Measurements from ENCODE around the gene ARHGAP18.

ARHGAP18 gene

DNA sequence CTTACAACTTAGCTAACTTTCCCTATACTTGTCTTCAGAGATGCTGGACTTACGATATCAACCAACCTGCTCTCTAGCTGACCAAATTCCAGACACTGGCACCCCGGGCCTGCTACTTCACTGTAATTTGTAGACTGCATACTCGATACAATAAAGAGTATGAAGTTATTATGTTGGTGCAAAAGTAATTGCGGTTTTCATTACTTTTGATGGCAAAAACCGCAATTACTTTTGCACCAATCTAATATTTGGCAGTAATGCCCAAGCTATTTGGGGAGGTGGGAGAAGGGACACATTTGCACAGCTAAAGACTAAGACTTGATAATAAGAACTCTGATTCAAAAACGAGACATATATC, 34.9 kb upstream of the ARHGAP18 start:
- Histone ChIP-seq H3K4me3 (ENCODE audit: low read length) (no peak overlapping the region), H3K36me3 (ENCODE audit: insufficient read depth, low read length) (no peaks in the 10 kb centered on the region), H3K4me2 (ENCODE audit: low read length) (peak overlapping the region; percentile 53), H3K27me3 (ENCODE audit: control insufficient read depth, insufficient read depth, low read length) (no peaks in the 10 kb centered on the region), H3K4me1 (ENCODE audit: control insufficient read depth, insufficient read depth, low read length) (peaks cover 40% of the 10 kb centered on the region), H3K9ac (ENCODE audit: low read depth, low read length) (no peak overlapping the region), H3K9me3 (replicated peaks; ENCODE audit: low read length) (no peaks in the 10 kb centered on the region)

DNA sequence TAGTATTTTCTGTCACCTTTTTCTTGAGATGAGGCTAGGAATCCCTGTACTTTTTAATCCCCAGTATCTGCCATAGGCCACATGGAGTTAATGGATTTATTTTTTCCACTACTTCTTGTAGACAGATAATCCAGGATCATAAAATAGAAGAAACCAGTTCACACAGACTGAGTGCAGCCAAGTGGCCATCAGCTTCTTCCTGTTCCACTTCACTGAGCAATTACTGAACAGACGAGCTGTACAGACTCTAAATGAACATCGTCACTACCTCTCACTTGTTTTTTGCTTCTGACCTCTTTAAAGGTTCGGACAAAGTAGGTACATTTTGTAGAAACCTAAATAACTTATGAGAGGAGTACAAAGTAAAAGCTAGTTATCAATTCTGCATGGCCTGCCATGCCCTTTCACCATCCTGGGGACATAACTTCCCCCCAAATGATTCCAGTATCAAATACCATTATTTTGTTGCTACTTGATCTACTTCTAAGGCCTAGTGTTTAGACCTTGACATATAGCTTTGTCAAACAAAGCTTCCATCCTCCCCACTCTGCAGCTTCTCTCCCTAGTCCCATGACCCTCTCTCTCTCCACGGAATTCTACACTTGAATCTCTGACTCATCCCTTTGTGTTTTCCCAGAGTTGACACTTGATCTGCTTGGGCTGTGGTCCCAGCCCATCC, 34.4 kb upstream of the ARHGAP18 start:
- no peaks in the 10 kb centered on the region for H3K9me3 ChIP-seq (replicated peaks; ENCODE audit: low read length)
- H3K4me1 ChIP-seq (ENCODE audit: control insufficient read depth, insufficient read depth, low read length) = peaks cover 35% of the 10 kb centered on the region
- H3K27me3 ChIP-seq (ENCODE audit: control insufficient read depth, insufficient read depth, low read length) = no peaks in the 10 kb centered on the region
- H3K4me2 ChIP-seq (ENCODE audit: low read length) = peak overlapping the region; percentile 53
- H3K4me3 ChIP-seq (ENCODE audit: low read length) = no peak overlapping the region
- H3K9ac ChIP-seq (ENCODE audit: low read depth, low read length) = peak overlapping the region; percentile 33
- no peaks in the 10 kb centered on the region for H3K36me3 ChIP-seq (ENCODE audit: insufficient read depth, low read length)

DNA sequence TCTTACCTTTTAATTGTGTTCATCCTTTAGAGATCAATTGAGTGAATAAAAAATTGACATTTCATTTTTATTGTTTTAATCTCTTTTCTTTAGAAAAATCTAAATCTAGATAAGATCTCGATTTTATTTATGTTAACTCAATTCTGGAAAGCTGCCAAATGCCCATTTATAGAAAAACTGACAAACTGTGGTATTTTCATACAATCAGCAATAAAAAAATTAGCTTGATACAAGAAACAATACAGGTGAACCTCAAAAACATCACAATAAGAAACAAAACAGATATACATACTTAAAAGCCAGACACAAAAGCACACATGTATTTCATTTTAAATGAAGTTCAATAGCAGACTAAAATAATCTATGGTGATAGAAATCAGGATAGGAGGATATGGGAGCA, 30.0 kb upstream of the ARHGAP18 start:
- no peak overlapping the region for H3K4me3 ChIP-seq (ENCODE audit: low read length)
- H3K4me1 ChIP-seq (ENCODE audit: control insufficient read depth, insufficient read depth, low read length) = peaks cover 13% of the 10 kb centered on the region
- no peaks in the 10 kb centered on the region for H3K27me3 ChIP-seq (ENCODE audit: control insufficient read depth, insufficient read depth, low read length)
- H3K4me2 ChIP-seq (ENCODE audit: low read length) = no peak overlapping the region
- H3K9me3 ChIP-seq (replicated peaks; ENCODE audit: low read length) = no peaks in the 10 kb centered on the region
- no peak overlapping the region for H3K9ac ChIP-seq (ENCODE audit: low read depth, low read length)
- H3K36me3 ChIP-seq (ENCODE audit: insufficient read depth, low read length) = no peaks in the 10 kb centered on the region

DNA sequence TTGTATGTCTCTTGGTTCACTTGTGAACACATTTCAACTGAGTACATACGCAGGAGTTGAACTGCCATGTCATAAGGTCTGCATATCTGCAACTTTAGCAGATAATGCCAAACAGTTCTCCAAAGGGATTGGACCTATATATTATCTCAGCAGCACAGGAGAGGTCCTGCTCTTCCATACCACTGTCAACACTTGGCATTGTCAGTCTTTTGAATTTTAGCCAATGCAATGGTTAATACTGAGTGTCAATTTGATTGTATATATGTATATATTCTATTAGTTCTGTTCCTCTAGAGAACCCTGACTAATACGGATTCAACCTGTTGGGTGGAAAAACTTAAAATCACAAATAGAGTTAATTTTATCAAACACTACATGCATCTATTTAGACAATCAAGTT, 26.1 kb upstream of the ARHGAP18 start:
- H3K36me3 ChIP-seq (ENCODE audit: insufficient read depth, low read length) = no peaks in the 10 kb centered on the region
- H3K4me2 ChIP-seq (ENCODE audit: low read length) = no peak overlapping the region
- H3K27me3 ChIP-seq (ENCODE audit: control insufficient read depth, insufficient read depth, low read length) = no peaks in the 10 kb centered on the region
- peaks cover 11% of the 10 kb centered on the region for H3K4me1 ChIP-seq (ENCODE audit: control insufficient read depth, insufficient read depth, low read length)
- no peak overlapping the region for H3K4me3 ChIP-seq (ENCODE audit: low read length)
- H3K9me3 ChIP-seq (replicated peaks; ENCODE audit: low read length) = no peaks in the 10 kb centered on the region
- no peak overlapping the region for H3K9ac ChIP-seq (ENCODE audit: low read depth, low read length)

DNA sequence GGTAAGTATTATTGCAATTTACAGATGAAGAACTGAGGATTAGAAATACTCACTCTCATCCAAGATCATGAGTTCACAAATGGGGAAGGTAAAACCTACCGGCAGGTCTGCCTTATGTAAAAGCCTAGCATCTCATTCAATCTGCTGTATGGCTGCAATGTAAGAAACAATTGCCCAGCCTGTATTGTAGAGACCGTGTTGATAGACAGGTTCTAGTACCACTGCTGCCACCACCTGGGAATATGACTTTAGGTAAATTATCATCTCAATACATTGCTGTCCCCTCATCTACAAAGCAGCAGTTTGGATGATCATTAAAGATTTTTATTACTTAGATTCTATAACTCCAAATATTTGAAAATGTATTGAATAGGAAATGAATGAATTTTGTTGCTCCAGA, 23.3 kb upstream of the ARHGAP18 start:
- Histone ChIP-seq H3K9me3 (replicated peaks; ENCODE audit: low read length) (no peaks in the 10 kb centered on the region), H3K4me3 (ENCODE audit: low read length) (no peak overlapping the region), H3K4me2 (ENCODE audit: low read length) (no peak overlapping the region), H3K36me3 (ENCODE audit: insufficient read depth, low read length) (no peaks in the 10 kb centered on the region), H3K27me3 (ENCODE audit: control insufficient read depth, insufficient read depth, low read length) (no peaks in the 10 kb centered on the region), H3K4me1 (ENCODE audit: control insufficient read depth, insufficient read depth, low read length) (peaks cover 11% of the 10 kb centered on the region), H3K9ac (ENCODE audit: low read depth, low read length) (no peak overlapping the region)

DNA sequence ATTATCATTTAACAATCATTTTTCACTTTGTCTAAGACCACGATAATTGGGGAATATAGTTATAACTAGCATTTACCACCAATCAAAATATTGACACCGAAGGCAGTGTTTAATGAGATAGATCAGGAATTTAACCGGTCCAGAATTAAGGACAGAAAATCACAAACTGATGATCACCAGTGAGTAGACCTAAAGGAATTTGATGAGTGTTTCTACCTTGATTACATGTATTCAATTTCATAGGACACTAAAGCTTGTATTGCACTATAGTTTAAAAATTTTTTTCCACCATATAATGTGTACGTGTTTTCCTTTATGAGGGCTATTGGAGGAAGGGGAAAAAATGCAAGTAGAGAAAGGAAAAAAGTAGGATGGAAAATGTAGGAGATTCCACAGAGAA, 22.6 kb upstream of the ARHGAP18 start:
- no peaks in the 10 kb centered on the region for H3K27me3 ChIP-seq (ENCODE audit: control insufficient read depth, insufficient read depth, low read length)
- no peak overlapping the region for H3K4me3 ChIP-seq (ENCODE audit: low read length)
- H3K36me3 ChIP-seq (ENCODE audit: insufficient read depth, low read length) = no peaks in the 10 kb centered on the region
- H3K9me3 ChIP-seq (replicated peaks; ENCODE audit: low read length) = no peaks in the 10 kb centered on the region
- H3K4me1 ChIP-seq (ENCODE audit: control insufficient read depth, insufficient read depth, low read length) = peaks cover 11% of the 10 kb centered on the region
- no peak overlapping the region for H3K4me2 ChIP-seq (ENCODE audit: low read length)
- H3K9ac ChIP-seq (ENCODE audit: low read depth, low read length) = no peak overlapping the region

DNA sequence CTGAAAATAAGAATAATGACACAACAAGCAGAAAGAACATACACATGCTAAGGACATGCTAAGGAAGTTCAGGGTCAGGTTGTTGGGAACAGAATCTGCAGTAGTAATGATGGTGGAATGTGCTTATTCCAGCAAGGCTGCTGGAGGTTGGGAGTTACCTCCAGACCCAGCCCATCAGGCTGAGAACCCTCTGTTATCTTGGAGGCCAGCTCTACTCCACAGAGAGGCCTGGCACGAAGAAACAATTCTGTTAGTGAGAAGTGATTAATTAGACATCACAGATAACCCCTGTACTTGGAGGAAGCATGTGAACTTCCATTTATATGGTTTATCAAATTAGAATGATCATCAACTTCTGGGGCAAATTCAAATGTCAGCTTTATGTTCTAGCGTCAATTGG, 22.1 kb upstream of the ARHGAP18 start:
- Histone ChIP-seq H3K27me3 (ENCODE audit: control insufficient read depth, insufficient read depth, low read length) (no peaks in the 10 kb centered on the region), H3K9me3 (replicated peaks; ENCODE audit: low read length) (no peaks in the 10 kb centered on the region), H3K9ac (ENCODE audit: low read depth, low read length) (no peak overlapping the region), H3K4me2 (ENCODE audit: low read length) (no peak overlapping the region), H3K4me3 (ENCODE audit: low read length) (no peak overlapping the region), H3K4me1 (ENCODE audit: control insufficient read depth, insufficient read depth, low read length) (peaks cover 11% of the 10 kb centered on the region), H3K36me3 (ENCODE audit: insufficient read depth, low read length) (no peaks in the 10 kb centered on the region)

DNA sequence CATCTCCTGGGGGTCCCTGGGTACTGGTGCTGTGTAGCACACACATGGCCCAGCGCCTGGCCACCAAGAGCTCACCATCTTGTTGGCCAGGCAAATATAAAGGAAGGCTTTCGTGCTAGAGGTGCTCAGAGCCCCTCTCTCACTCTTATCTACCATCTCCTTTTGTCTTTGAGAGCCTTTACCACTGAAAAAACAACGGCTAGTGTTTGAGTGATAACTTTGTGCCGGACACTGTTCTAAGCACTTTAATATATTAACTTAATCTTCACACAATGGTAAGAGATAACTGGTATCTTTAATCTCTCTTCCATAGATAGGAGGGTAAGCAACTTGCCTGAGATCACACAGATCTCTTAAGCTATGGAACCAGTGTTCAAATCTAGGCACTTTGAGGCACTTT, 21.5 kb upstream of the ARHGAP18 start:
- H3K27me3 ChIP-seq (ENCODE audit: control insufficient read depth, insufficient read depth, low read length) = no peaks in the 10 kb centered on the region
- H3K9me3 ChIP-seq (replicated peaks; ENCODE audit: low read length) = no peaks in the 10 kb centered on the region
- no peaks in the 10 kb centered on the region for H3K36me3 ChIP-seq (ENCODE audit: insufficient read depth, low read length)
- no peak overlapping the region for H3K4me3 ChIP-seq (ENCODE audit: low read length)
- no peak overlapping the region for H3K4me2 ChIP-seq (ENCODE audit: low read length)
- peaks cover 11% of the 10 kb centered on the region for H3K4me1 ChIP-seq (ENCODE audit: control insufficient read depth, insufficient read depth, low read length)
- no peak overlapping the region for H3K9ac ChIP-seq (ENCODE audit: low read depth, low read length)

DNA sequence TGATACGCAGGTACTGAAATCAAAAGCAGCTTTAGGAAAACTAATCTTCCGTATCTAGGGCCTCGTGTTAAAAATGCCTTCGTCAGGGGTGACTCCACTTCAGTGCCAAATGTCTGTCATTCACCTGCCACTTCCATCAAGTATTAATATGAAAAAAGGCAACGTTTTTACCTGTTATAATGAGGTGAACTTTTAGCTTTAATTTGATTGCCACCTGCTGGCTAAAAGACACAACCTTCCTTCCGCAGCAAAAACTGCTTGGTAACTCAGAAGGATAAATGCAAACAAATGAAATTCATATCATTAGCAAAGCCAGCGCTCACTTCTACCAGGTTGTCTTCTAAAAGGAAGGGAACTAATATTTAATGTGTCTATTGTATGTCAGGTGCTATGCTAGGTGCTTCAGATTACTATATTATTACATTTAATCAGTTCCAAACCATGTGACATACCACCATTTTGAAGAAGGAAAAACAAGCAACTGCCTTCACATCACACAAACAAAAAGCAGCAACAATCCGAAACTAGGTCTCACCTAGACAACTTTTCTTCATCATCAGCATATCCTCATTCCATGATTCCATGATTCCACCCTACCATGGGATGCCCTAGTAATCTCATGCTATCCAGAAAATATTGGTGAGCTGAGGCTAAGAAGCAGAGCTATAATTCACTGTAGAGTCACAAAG, 20.6 kb upstream of the ARHGAP18 start:
- Histone ChIP-seq H3K4me1 (ENCODE audit: control insufficient read depth, insufficient read depth, low read length) (peaks cover 11% of the 10 kb centered on the region), H3K4me3 (ENCODE audit: low read length) (no peak overlapping the region), H3K27me3 (ENCODE audit: control insufficient read depth, insufficient read depth, low read length) (no peaks in the 10 kb centered on the region), H3K9ac (ENCODE audit: low read depth, low read length) (no peak overlapping the region), H3K4me2 (ENCODE audit: low read length) (no peak overlapping the region), H3K36me3 (ENCODE audit: insufficient read depth, low read length) (no peaks in the 10 kb centered on the region), H3K9me3 (replicated peaks; ENCODE audit: low read length) (no peaks in the 10 kb centered on the region)

DNA sequence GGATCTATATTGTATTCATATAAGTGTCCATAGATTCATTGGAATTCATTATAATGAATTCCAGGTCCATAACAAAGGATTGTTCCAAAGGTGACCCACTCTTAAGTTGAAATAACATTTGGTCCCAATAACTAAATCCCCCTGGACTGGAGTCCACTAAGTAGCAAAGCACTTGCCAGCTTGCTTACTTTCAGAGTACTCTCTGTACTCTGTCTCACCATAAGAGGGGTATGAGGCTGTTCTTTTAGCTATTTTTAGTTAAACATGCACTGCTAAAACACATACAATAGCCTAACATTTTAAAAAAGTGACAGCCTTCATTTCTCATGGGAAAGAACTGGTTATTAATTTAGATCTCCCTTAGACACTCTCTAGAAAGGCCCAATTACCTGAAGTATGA, 16.7 kb upstream of the ARHGAP18 start:
- Histone ChIP-seq H3K4me1 (ENCODE audit: control insufficient read depth, insufficient read depth, low read length) (peaks cover under 1% of the 10 kb centered on the region), H3K9me3 (replicated peaks; ENCODE audit: low read length) (no peaks in the 10 kb centered on the region), H3K36me3 (ENCODE audit: insufficient read depth, low read length) (no peaks in the 10 kb centered on the region), H3K4me3 (ENCODE audit: low read length) (no peak overlapping the region), H3K9ac (ENCODE audit: low read depth, low read length) (no peak overlapping the region), H3K27me3 (ENCODE audit: control insufficient read depth, insufficient read depth, low read length) (no peaks in the 10 kb centered on the region), H3K4me2 (ENCODE audit: low read length) (no peak overlapping the region)

DNA sequence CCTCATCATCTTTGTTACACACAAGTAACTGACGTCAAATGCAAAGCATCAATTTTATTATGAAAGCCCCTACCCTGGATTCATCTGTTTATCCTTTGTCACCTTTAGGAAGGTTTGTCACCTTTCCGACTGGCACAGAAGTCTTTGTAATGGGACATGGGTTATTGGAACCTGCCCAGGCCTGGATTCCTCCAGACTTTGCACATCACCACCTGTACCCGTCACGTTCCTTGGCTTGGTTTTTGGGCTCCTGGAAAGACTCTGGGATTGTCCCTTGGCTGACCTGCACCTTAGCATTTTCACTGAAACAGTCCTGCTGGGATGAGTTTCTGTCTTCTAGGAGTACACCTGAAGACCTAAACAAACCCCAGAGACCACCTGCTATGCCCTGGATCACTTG, 15.4 kb upstream of the ARHGAP18 start:
- Histone ChIP-seq H3K4me2 (ENCODE audit: low read length) (no peak overlapping the region), H3K27me3 (ENCODE audit: control insufficient read depth, insufficient read depth, low read length) (no peaks in the 10 kb centered on the region), H3K4me3 (ENCODE audit: low read length) (no peak overlapping the region), H3K9ac (ENCODE audit: low read depth, low read length) (no peak overlapping the region), H3K9me3 (replicated peaks; ENCODE audit: low read length) (no peaks in the 10 kb centered on the region), H3K36me3 (ENCODE audit: insufficient read depth, low read length) (no peaks in the 10 kb centered on the region), H3K4me1 (ENCODE audit: control insufficient read depth, insufficient read depth, low read length) (no peaks in the 10 kb centered on the region)

DNA sequence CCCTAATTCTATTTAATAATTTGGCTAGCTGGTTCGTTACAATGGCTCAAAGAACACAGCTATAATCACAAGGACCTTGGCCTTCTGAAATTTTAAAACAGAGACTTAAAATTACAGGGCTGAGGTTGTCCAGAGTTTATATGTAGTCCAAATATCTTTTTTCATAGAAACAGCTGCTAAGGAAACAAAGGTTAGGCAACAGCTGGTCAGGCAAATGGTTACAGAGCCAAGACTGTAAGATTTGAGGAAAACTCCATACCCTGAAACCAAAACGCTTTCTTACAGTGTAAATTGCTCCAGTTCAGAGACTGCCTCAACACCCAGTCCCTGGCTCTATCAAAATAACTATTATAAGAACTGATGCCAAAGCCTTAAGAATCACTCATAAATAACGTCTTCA, 9.7 kb upstream of the ARHGAP18 start:
- Histone ChIP-seq H3K4me2 (ENCODE audit: low read length) (peak overlapping the region; percentile 7), H3K9ac (ENCODE audit: low read depth, low read length) (peak overlapping the region; percentile 20)

More for the DNA sequence above, 9.7 kb upstream of the ARHGAP18 start:
- no peaks in the 10 kb centered on the region for H3K9me3 ChIP-seq (replicated peaks; ENCODE audit: low read length)
- no peaks in the 10 kb centered on the region for H3K36me3 ChIP-seq (ENCODE audit: insufficient read depth, low read length)
- H3K4me3 ChIP-seq (ENCODE audit: low read length) = no peak overlapping the region
- H3K27me3 ChIP-seq (ENCODE audit: control insufficient read depth, insufficient read depth, low read length) = no peaks in the 10 kb centered on the region
- peaks cover 12% of the 10 kb centered on the region for H3K4me1 ChIP-seq (ENCODE audit: control insufficient read depth, insufficient read depth, low read length)
